K562 (cell line): Measurements from ENCODE around the gene RCOR2.

Source experiments
- FOS ChIP-seq: IDR thresholded peaks from 3 replicates; pipeline ENCODE4 v1.6.1; 2011; ENCODE audit not compliant: insufficient read length; ENCODE audit errors: extremely low read depth
- FOXK2 ChIP-seq, 2 experiments: fragments of 450-650 bp; IDR thresholded peaks in 1 of 2; conservative IDR thresholded peaks in 1 of 2; 2 replicates each; pipeline ENCODE4 v1.6.1; 2016; ENCODE audit warnings: low read depth in 2 of 2, mild to moderate bottlenecking in 1 of 2
- FOXP4 ChIP-seq: sonication (generic); formaldehyde crosslinking; IDR thresholded peaks from 2 replicates; pipeline ENCODE4 v1.8.0; 2022; ENCODE audit warnings: mild to moderate bottlenecking, missing genetic modification reagents, borderline replicate concordance
- POLR2A ChIP-seq: fragments of 450-650 bp; conservative IDR thresholded peaks from 2 replicates; pipeline ENCODE4 v1.6.1; 2016
- POLR2AphosphoS5 ChIP-seq: IDR thresholded peaks from 2 replicates; pipeline ENCODE4 v1.6.1; 2011; ENCODE audit warnings: mild to moderate bottlenecking, low read depth, low read length, moderate library complexity; ENCODE audit not compliant: control insufficient read depth, insufficient read depth
- RREB1 ChIP-seq: fragments of 250-450 bp; sonication (Bioruptor Pico); IDR thresholded peaks from 2 replicates; pipeline ENCODE4 v1.4.0; 2020
- SMC3 ChIP-seq: conservative IDR thresholded peaks from 2 replicates; pipeline ENCODE4 v1.6.1; 2011; ENCODE audit warnings: low read depth, low read length, improper control_type of control experiment; ENCODE audit not compliant: insufficient read depth
- TAF1 ChIP-seq: IDR thresholded peaks from 2 replicates; pipeline ENCODE4 v1.6.1; 2011; ENCODE audit warnings: mild to moderate bottlenecking, low read length, moderate library complexity; ENCODE audit not compliant: insufficient read depth, control insufficient read depth, severe bottlenecking; ENCODE audit errors: extremely low read depth
- ZBTB33 ChIP-seq: sonication (generic); formaldehyde crosslinking; IDR thresholded peaks from 2 replicates; pipeline ENCODE4 v1.8.1; 2023; ENCODE audit warnings: mild to moderate bottlenecking, missing genetic modification reagents
- ZNF639 ChIP-seq, 2 experiments: fragments of 200-800 bp in 1 of 2; sonication (Bioruptor generic) in 1 of 2; sonication (generic) in 1 of 2; formaldehyde crosslinking in 1 of 2; IDR thresholded peaks in 1 of 2; conservative IDR thresholded peaks in 1 of 2; 2 replicates each; pipeline versions ENCODE4 v1.5.0 to v1.6.1; 2016 to 2020; ENCODE audit warnings: missing compliant biosample characterization in 1 of 2, missing genetic modification characterization in 1 of 2, missing genetic modification reagents in 1 of 2

- TF ChIP-seq TAF1 (no peak), RREB1 (CRISPR knock-in tag) (no peak), FOXP4 (CRISPR knock-in tag) (no peak), ZNF639 (CRISPR knock-in tag; conservative IDR thresholded peaks at IDR 0.05 in 1 of 2, IDR thresholded peaks at IDR 0.05 in 1 of 2) (no peak), FOS (no peak), POLR2A (no peak), FOXK2 (conservative IDR thresholded peaks at IDR 0.05 in 1 of 2, IDR thresholded peaks at IDR 0.05 in 1 of 2; ENCODE audit: low read depth in 2 of 2) (no peak), ZBTB33 (CRISPR knock-in tag) (no peak), SMC3 (no peak), POLR2AphosphoS5 (no peak)
These were observed 13.1 kb downstream of the RCOR2 start for GRCh38 chr11:63903884-63904283.
